Measurements from ENCODE around the gene WDR72.
"Not testable (repeated sequence)": the region's sequence is repeated elsewhere in the genome, so short reads cannot be mapped to it uniquely, and the experiment has no call there.

WDR72 gene

GRCh38 chr15:53759411-53759931 lies at the start of gene WDR72:
WDR72 (minus strand) TSS chr15:53759663; CDS start chr15:53733149, 26,514 bp downstream.
- H3K27ac ChIP-seq (ENCODE audit: low read depth, low read length): peak within 1 kb of the TSS; percentile 32
- no peaks in the 10 kb centered on the region for H3K36me3 ChIP-seq (ENCODE audit: control insufficient read depth in 1 of 2, insufficient read depth in 2 of 2, low read length in 2 of 2)
- H3K9me3 ChIP-seq (ENCODE audit: control insufficient read depth in 1 of 2, low read length in 2 of 2): no peaks in the 10 kb centered on the region
- no peaks in the 10 kb centered on the region for H3K27me3 ChIP-seq (ENCODE audit: control insufficient read depth in 1 of 2, insufficient read depth in 2 of 2, low read length in 2 of 2)
- no peaks in the 10 kb centered on the region for H3K4me1 ChIP-seq (ENCODE audit: control insufficient read depth in 1 of 2, insufficient read depth in 2 of 2, low read length in 2 of 2)
- peak within 1 kb of the TSS; percentile 34 to 39 for H3K9ac ChIP-seq (ENCODE audit: low read depth in 1 of 2, low read length in 2 of 2)
- peak within 1 kb of the TSS; percentile 69 to 73 for H3K4me3 ChIP-seq (ENCODE audit: low read depth in 1 of 2, low read length in 2 of 2)

GRCh38 chr15:53808058-53808706 lies 48.7 kb upstream of the WDR72 start:
- no peaks in the 10 kb centered on the region for H3K27me3 ChIP-seq (ENCODE audit: control insufficient read depth in 1 of 2, insufficient read depth in 2 of 2, low read length in 2 of 2)
- H3K27ac ChIP-seq (ENCODE audit: low read depth, low read length): no peak overlapping the region
- no peaks in the 10 kb centered on the region for H3K36me3 ChIP-seq (ENCODE audit: control insufficient read depth in 1 of 2, insufficient read depth in 2 of 2, low read length in 2 of 2)
- H3K9me3 ChIP-seq (ENCODE audit: control insufficient read depth in 1 of 2, low read length in 2 of 2): no peaks in the 10 kb centered on the region
- peaks cover 0 to 4% of the 10 kb centered on the region in 2 donors for H3K4me1 ChIP-seq (ENCODE audit: control insufficient read depth in 1 of 2, insufficient read depth in 2 of 2, low read length in 2 of 2)
- no peak overlapping the region for H3K4me3 ChIP-seq (ENCODE audit: low read depth in 1 of 2, low read length in 2 of 2)
- no peak overlapping the region for H3K9ac ChIP-seq (ENCODE audit: low read depth in 1 of 2, low read length in 2 of 2)

- Histone ChIP-seq H3K27me3 (ENCODE audit: control insufficient read depth in 1 of 2, insufficient read depth in 2 of 2, low read length in 2 of 2) (no peaks in the 10 kb centered on the region), H3K4me1 (ENCODE audit: control insufficient read depth in 1 of 2, insufficient read depth in 2 of 2, low read length in 2 of 2) (peaks cover 0 to 4% of the 10 kb centered on the region in 2 donors), H3K36me3 (ENCODE audit: control insufficient read depth in 1 of 2, insufficient read depth in 2 of 2, low read length in 2 of 2) (no peaks in the 10 kb centered on the region), H3K9ac (ENCODE audit: low read depth in 1 of 2, low read length in 2 of 2) (no peak overlapping the region), H3K4me3 (ENCODE audit: low read depth in 1 of 2, low read length in 2 of 2) (no peak overlapping the region), H3K27ac (ENCODE audit: low read depth, low read length) (no peak overlapping the region), H3K9me3 (ENCODE audit: control insufficient read depth in 1 of 2, low read length in 2 of 2) (no peaks in the 10 kb centered on the region)
Measured at GRCh38 chr15:53807501-53807900, 48.0 kb upstream of the WDR72 start.

GRCh38 chr15:53802672-53803071 lies 43.2 kb upstream of the WDR72 start:
- Histone ChIP-seq H3K36me3 (ENCODE audit: control insufficient read depth in 1 of 2, insufficient read depth in 2 of 2, low read length in 2 of 2) (no peaks in the 10 kb centered on the region), H3K4me3 (ENCODE audit: low read depth in 1 of 2, low read length in 2 of 2) (no peak overlapping the region), H3K27me3 (ENCODE audit: control insufficient read depth in 1 of 2, insufficient read depth in 2 of 2, low read length in 2 of 2) (no peaks in the 10 kb centered on the region), H3K9me3 (ENCODE audit: control insufficient read depth in 1 of 2, low read length in 2 of 2) (no peaks in the 10 kb centered on the region), H3K4me1 (ENCODE audit: control insufficient read depth in 1 of 2, insufficient read depth in 2 of 2, low read length in 2 of 2) (peaks cover 0 to 2% of the 10 kb centered on the region in 2 donors), H3K9ac (ENCODE audit: low read depth in 1 of 2, low read length in 2 of 2) (no peak overlapping the region), H3K27ac (ENCODE audit: low read depth, low read length) (no peak overlapping the region)

- Histone ChIP-seq H3K9ac (ENCODE audit: low read depth in 1 of 2, low read length in 2 of 2) (no peak overlapping the region), H3K9me3 (ENCODE audit: control insufficient read depth in 1 of 2, low read length in 2 of 2) (no peaks in the 10 kb centered on the region), H3K4me1 (ENCODE audit: control insufficient read depth in 1 of 2, insufficient read depth in 2 of 2, low read length in 2 of 2) (peaks cover 22 to 24% of the 10 kb centered on the region in 2 donors), H3K4me3 (ENCODE audit: low read depth in 1 of 2, low read length in 2 of 2) (no peak overlapping the region), H3K36me3 (ENCODE audit: control insufficient read depth in 1 of 2, insufficient read depth in 2 of 2, low read length in 2 of 2) (no peaks in the 10 kb centered on the region), H3K27me3 (ENCODE audit: control insufficient read depth in 1 of 2, insufficient read depth in 2 of 2, low read length in 2 of 2) (no peaks in the 10 kb centered on the region), H3K27ac (ENCODE audit: low read depth, low read length) (no peak overlapping the region)
Measured at GRCh38 chr15:53791581-53791980, 32.1 kb upstream of the WDR72 start.

GRCh38 chr15:53789654-53790375 lies 30.4 kb upstream of the WDR72 start:
- no peak overlapping the region for H3K27ac ChIP-seq (ENCODE audit: low read depth, low read length)
- H3K27me3 ChIP-seq (ENCODE audit: control insufficient read depth in 1 of 2, insufficient read depth in 2 of 2, low read length in 2 of 2): no peaks in the 10 kb centered on the region
- H3K36me3 ChIP-seq (ENCODE audit: control insufficient read depth in 1 of 2, insufficient read depth in 2 of 2, low read length in 2 of 2): no peaks in the 10 kb centered on the region

GRCh38 chr15:53786401-53786800 lies 26.9 kb upstream of the WDR72 start:
- Histone ChIP-seq H3K27me3 (ENCODE audit: control insufficient read depth in 1 of 2, insufficient read depth in 2 of 2, low read length in 2 of 2) (no peaks in the 10 kb centered on the region), H3K9me3 (ENCODE audit: control insufficient read depth in 1 of 2, low read length in 2 of 2) (peaks cover 3 to 7% of the 10 kb centered on the region in 2 donors), H3K4me1 (ENCODE audit: control insufficient read depth in 1 of 2, insufficient read depth in 2 of 2, low read length in 2 of 2) (peaks cover 19 to 28% of the 10 kb centered on the region in 2 donors), H3K27ac (ENCODE audit: low read depth, low read length) (no peak overlapping the region), H3K9ac (ENCODE audit: low read depth in 1 of 2, low read length in 2 of 2) (no peak overlapping the region), H3K4me3 (ENCODE audit: low read depth in 1 of 2, low read length in 2 of 2) (no peak overlapping the region), H3K36me3 (ENCODE audit: control insufficient read depth in 1 of 2, insufficient read depth in 2 of 2, low read length in 2 of 2) (no peaks in the 10 kb centered on the region)

More at GRCh38 chr15:53789654-53790375, 30.4 kb upstream of the WDR72 start:
- Histone ChIP-seq H3K4me3 (ENCODE audit: low read depth in 1 of 2, low read length in 2 of 2) (no peak overlapping the region), H3K9ac (ENCODE audit: low read depth in 1 of 2, low read length in 2 of 2) (no peak overlapping the region), H3K4me1 (ENCODE audit: control insufficient read depth in 1 of 2, insufficient read depth in 2 of 2, low read length in 2 of 2) (peaks cover 25 to 28% of the 10 kb centered on the region in 2 donors), H3K9me3 (ENCODE audit: control insufficient read depth in 1 of 2, low read length in 2 of 2) (no peaks in the 10 kb centered on the region)

GRCh38 chr15:53785241-53785640 lies 25.8 kb upstream of the WDR72 start:
- H3K4me1 ChIP-seq (ENCODE audit: control insufficient read depth in 1 of 2, insufficient read depth in 2 of 2, low read length in 2 of 2): peaks cover 9 to 17% of the 10 kb centered on the region in 2 donors
- H3K27ac ChIP-seq (ENCODE audit: low read depth, low read length); H3K4me3 ChIP-seq (ENCODE audit: low read depth in 1 of 2, low read length in 2 of 2): not testable (repeated sequence)

GRCh38 chr15:53762916-53763315 lies 3.5 kb upstream of the WDR72 start:
- Histone ChIP-seq H3K36me3 (ENCODE audit: control insufficient read depth in 1 of 2, insufficient read depth in 2 of 2, low read length in 2 of 2) (no peaks in the 10 kb centered on the region), H3K27ac (ENCODE audit: low read depth, low read length) (no peak overlapping the region), H3K9me3 (ENCODE audit: control insufficient read depth in 1 of 2, low read length in 2 of 2) (no peaks in the 10 kb centered on the region), H3K9ac (ENCODE audit: low read depth in 1 of 2, low read length in 2 of 2) (no peak overlapping the region), H3K27me3 (ENCODE audit: control insufficient read depth in 1 of 2, insufficient read depth in 2 of 2, low read length in 2 of 2) (no peaks in the 10 kb centered on the region), H3K4me3 (ENCODE audit: low read depth in 1 of 2, low read length in 2 of 2) (no peak overlapping the region), H3K4me1 (ENCODE audit: control insufficient read depth in 1 of 2, insufficient read depth in 2 of 2, low read length in 2 of 2) (no peaks in the 10 kb centered on the region)

More at GRCh38 chr15:53785241-53785640, 25.8 kb upstream of the WDR72 start:
- H3K27me3 ChIP-seq (ENCODE audit: control insufficient read depth in 1 of 2, insufficient read depth in 2 of 2, low read length in 2 of 2); H3K9me3 ChIP-seq (ENCODE audit: control insufficient read depth in 1 of 2, low read length in 2 of 2); H3K9ac ChIP-seq (ENCODE audit: low read depth in 1 of 2, low read length in 2 of 2); H3K36me3 ChIP-seq (ENCODE audit: control insufficient read depth in 1 of 2, insufficient read depth in 2 of 2, low read length in 2 of 2): not testable (repeated sequence)

GRCh38 chr15:53758412-53758811 lies 1.1 kb downstream of the WDR72 start:
- Histone ChIP-seq H3K27me3 (ENCODE audit: control insufficient read depth in 1 of 2, insufficient read depth in 2 of 2, low read length in 2 of 2) (no peaks in the 10 kb centered on the region), H3K27ac (ENCODE audit: low read depth, low read length) (no peak overlapping the region), H3K9ac (ENCODE audit: low read depth in 1 of 2, low read length in 2 of 2) (no peak overlapping the region), H3K4me3 (ENCODE audit: low read depth in 1 of 2, low read length in 2 of 2) (no peak overlapping the region), H3K36me3 (ENCODE audit: control insufficient read depth in 1 of 2, insufficient read depth in 2 of 2, low read length in 2 of 2) (no peaks in the 10 kb centered on the region), H3K9me3 (ENCODE audit: control insufficient read depth in 1 of 2, low read length in 2 of 2) (no peaks in the 10 kb centered on the region), H3K4me1 (ENCODE audit: control insufficient read depth in 1 of 2, insufficient read depth in 2 of 2, low read length in 2 of 2) (no peaks in the 10 kb centered on the region)
